Bronchial epithelial cell (primary cell): ENCODE data around the gene TMCO4. TPM values are rescaled to one million over a fixed set of nuclear protein-coding genes. Genes with fewer than 3 reads are reported as not detected.

Experiments
- DNase-seq: peaks from one replicate; pipeline ENCODE4 v3.0.0-alpha.2; 2010; ENCODE audit warnings: low read depth
- FAIRE-seq: peaks from 2 replicates; lab custom pipeline; 2011; peaks lifted over from hg19 to GRCh38; lab: Jason Lieb, UNC
- H3K27me3 ChIP-seq: 2 replicates; pipeline ENCODE4 v1.5.1; 2011; ENCODE audit warnings: low read length; ENCODE audit not compliant: control insufficient read depth, insufficient read depth
- H3K36me3 ChIP-seq: 2 replicates; pipeline ENCODE4 v1.5.1; 2011; ENCODE audit warnings: low read length; ENCODE audit not compliant: control insufficient read depth, insufficient read depth
- H3K4me3 ChIP-seq: 2 replicates; pipeline ENCODE4 v1.5.1; 2011; ENCODE audit warnings: mild to moderate bottlenecking, low read depth, low read length, control low read depth
- CTCF ChIP-seq: IDR thresholded peaks from 2 replicates; pipeline ENCODE4 v1.5.1; 2011; ENCODE audit warnings: mild to moderate bottlenecking, moderate library complexity, low read length, control low read depth, inconsistent platforms; ENCODE audit not compliant: insufficient read depth, severe bottlenecking
- total RNA-seq: library from RNA; depleted of rRNA; stranded (reverse); fragments of >200 nt; gene quantifications from 2 replicates; pipeline ENCODE4 v1.2.1, GENCODE V29; 2014

TMCO4 gene
- total RNA-seq, 1 donor from 2014 or later = 2.6 TPM

- H3K36me3 ChIP-seq = no peaks in the 10 kb centered on the region
- DNase-seq (peak; percentile 49), FAIRE-seq (peak; percentile 55)
- no peak overlapping the region for H3K4me3 ChIP-seq
- no peak for TF ChIP-seq CTCF
- peaks cover 3% of the 10 kb centered on the region for H3K27me3 ChIP-seq
Observed at GRCh38 chr1:19676438-19676922, 123.2 kb downstream of the TMCO4 start.

GRCh38 chr1:19675797-19676196 is 123.9 kb downstream of the TMCO4 start:
- Histone ChIP-seq H3K36me3 (no peaks in the 10 kb centered on the region), H3K27me3 (peaks cover 3% of the 10 kb centered on the region), H3K4me3 (no peak overlapping the region)
- DNase-seq = no peak
- no peak for TF ChIP-seq CTCF
- FAIRE-seq = no peak

GRCh38 chr1:19672237-19672636 is 127.5 kb downstream of the TMCO4 start:
- FAIRE-seq (no peak), DNase-seq (no peak)
- Histone ChIP-seq H3K36me3 (no peaks in the 10 kb centered on the region), H3K27me3 (peaks cover 12% of the 10 kb centered on the region), H3K4me3 (no peak overlapping the region)
- no peak for TF ChIP-seq CTCF

GRCh38 chr1:19670787-19671186 is 128.9 kb downstream of the TMCO4 start:
- Histone ChIP-seq H3K36me3 (no peaks in the 10 kb centered on the region), H3K4me3 (no peak overlapping the region), H3K27me3 (peaks cover 23% of the 10 kb centered on the region)
- no peak for TF ChIP-seq CTCF
- DNase-seq (no peak), FAIRE-seq (no peak)

GRCh38 chr1:19668888-19669287 is 130.8 kb downstream of the TMCO4 start:
- TF ChIP-seq CTCF = no peak

More at GRCh38 chr1:19668888-19669287, 130.8 kb downstream of the TMCO4 start:
- DNase-seq (no peak), FAIRE-seq (peak; percentile 70)
- Histone ChIP-seq H3K36me3 (no peaks in the 10 kb centered on the region), H3K4me3 (no peak overlapping the region), H3K27me3 (peaks cover 32% of the 10 kb centered on the region)
